ENCODE measurements around the gene HS1BP3.

GRCh38 chr2:20635113-20635510 is 15.8 kb downstream of the HS1BP3 start:
- no peak for TF ChIP-seq CTCF (IDR thresholded peaks at IDR 0.05)
- TF ChIP-seq POLR2A (IDR thresholded peaks at IDR 0.05), result no peak

All from lower leg skin (tissue), 3 donors.